Tibial nerve (tissue), 4 donors: ENCODE measurements around the gene MTNR1B.

Experiments
- EP300 ChIP-seq, 2 donors: sonication (generic); formaldehyde crosslinking; IDR thresholded peaks; one replicate each; pipeline ENCODE4 v1.6.1; 2017; ENCODE audit warnings: antibody characterized with exemption in 2 of 2, mild to moderate bottlenecking in 1 of 2
- POLR2A ChIP-seq, 2 donors: fragments of 450-650 bp; IDR thresholded peaks; one replicate each; pipeline ENCODE4 v1.6.1; 2017; ENCODE audit warnings: antibody characterized with exemption in 2 of 2, mild to moderate bottlenecking in 2 of 2, moderate library complexity in 2 of 2
- TF ChIP-seq, protein P1 (sequence below), 5 experiments: fragments of 200-600 bp in 3 of 5; fragments of 450-650 bp in 2 of 5; sonication (generic) in 3 of 5; IDR thresholded peaks; one replicate each; pipeline ENCODE4 v1.5.1; 2016 to 2019; ENCODE audit warnings: antibody characterized with exemption in 5 of 5, mild to moderate bottlenecking in 3 of 5, moderate library complexity in 2 of 5

DNA sequence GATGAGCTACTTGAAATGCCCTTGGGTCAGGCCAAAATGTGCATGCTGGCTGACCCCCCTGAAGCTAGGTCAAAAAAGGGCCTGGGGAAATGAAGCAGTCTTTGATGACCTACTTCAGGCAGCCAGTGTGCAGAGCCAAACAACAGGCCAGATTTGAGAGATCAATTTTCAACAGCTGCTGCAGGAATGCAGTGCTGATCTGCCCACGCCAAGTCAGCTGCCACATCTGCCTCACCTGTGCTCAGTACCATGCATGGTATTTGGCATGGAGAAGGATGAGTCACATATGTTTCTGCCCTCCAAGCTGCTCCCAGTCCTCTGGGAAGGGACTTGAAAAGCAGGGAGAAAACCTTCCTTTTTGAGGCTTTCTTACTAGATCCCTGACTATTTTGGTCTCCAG, 35.8 kb downstream of the MTNR1B start:
- TF ChIP-seq, protein P1, sequence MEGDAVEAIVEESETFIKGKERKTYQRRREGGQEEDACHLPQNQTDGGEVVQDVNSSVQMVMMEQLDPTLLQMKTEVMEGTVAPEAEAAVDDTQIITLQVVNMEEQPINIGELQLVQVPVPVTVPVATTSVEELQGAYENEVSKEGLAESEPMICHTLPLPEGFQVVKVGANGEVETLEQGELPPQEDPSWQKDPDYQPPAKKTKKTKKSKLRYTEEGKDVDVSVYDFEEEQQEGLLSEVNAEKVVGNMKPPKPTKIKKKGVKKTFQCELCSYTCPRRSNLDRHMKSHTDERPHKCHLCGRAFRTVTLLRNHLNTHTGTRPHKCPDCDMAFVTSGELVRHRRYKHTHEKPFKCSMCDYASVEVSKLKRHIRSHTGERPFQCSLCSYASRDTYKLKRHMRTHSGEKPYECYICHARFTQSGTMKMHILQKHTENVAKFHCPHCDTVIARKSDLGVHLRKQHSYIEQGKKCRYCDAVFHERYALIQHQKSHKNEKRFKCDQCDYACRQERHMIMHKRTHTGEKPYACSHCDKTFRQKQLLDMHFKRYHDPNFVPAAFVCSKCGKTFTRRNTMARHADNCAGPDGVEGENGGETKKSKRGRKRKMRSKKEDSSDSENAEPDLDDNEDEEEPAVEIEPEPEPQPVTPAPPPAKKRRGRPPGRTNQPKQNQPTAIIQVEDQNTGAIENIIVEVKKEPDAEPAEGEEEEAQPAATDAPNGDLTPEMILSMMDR (IDR thresholded peaks at IDR 0.05) = no peak
- TF ChIP-seq POLR2A (IDR thresholded peaks at IDR 0.05) = no peak
- TF ChIP-seq EP300 (IDR thresholded peaks at IDR 0.05) = no peak
